HuH-7 (cell line): ENCODE results near the gene NR0B2.
A peak's percentile ranks its signal among the peaks of the same experiment; 100 is the strongest.

Source experiments
- DNase-seq: peaks from one replicate; pipeline ENCODE4 v3.0.0; 2011; ENCODE audit warnings: low spot score

Gene NR0B2

GRCh38 chr1:26932531-26932930, 18.8 kb upstream of the NR0B2 start:
- no peak for DNase-seq

GRCh38 chr1:26923711-26924110, 9.9 kb upstream of the NR0B2 start:
- no peak for DNase-seq

- no peak for DNase-seq
Observed at GRCh38 chr1:26922901-26923300, 9.1 kb upstream of the NR0B2 start.

GRCh38 chr1:26922431-26922729, 8.6 kb upstream of the NR0B2 start:
- DNase-seq: no peak

GRCh38 chr1:26921540-26922430, 8.0 kb upstream of the NR0B2 start, which contains the start of gene NUDC:
Gene NUDC (plus strand): TSS chr1:26921743. CDS start chr1:26921849, 106 bp downstream.
- peak; percentile 87 for DNase-seq

GRCh38 chr1:26921126-26921539, 7.4 kb upstream of the NR0B2 start:
- DNase-seq: no peak

- no peak for DNase-seq
Observed at GRCh38 chr1:26915204-26915842, 1.5 kb upstream of the NR0B2 start.

- DNase-seq: no peak
Observed at GRCh38 chr1:26913389-26913753, 404 bp downstream of the NR0B2 start.

- no peak for DNase-seq
Observed at GRCh38 chr1:26912147-26912490, 1.7 kb downstream of the NR0B2 start.

GRCh38 chr1:26911399-26912146, 2.2 kb downstream of the NR0B2 start:
- DNase-seq: no peak

GRCh38 chr1:26910343-26911160, 3.2 kb downstream of the NR0B2 start:
- DNase-seq: peak; percentile 59

GRCh38 chr1:26909951-26910342, 3.8 kb downstream of the NR0B2 start:
- DNase-seq: no peak

- DNase-seq: no peak
Observed at GRCh38 chr1:26907071-26907917, 6.5 kb downstream of the NR0B2 start.

- no peak for DNase-seq
Observed at GRCh38 chr1:26900815-26901511, 12.8 kb downstream of the NR0B2 start.

GRCh38 chr1:26900001-26900814, 13.6 kb downstream of the NR0B2 start, which contains the start of gene GPATCH3:
Gene GPATCH3 (minus strand): TSS chr1:26900467. CDS start chr1:26900442, 25 bp downstream.
- peak; percentile 76 for DNase-seq

GRCh38 chr1:26897351-26897750, 16.4 kb downstream of the NR0B2 start:
- no peak for DNase-seq

- DNase-seq: no peak
Observed at GRCh38 chr1:26894263-26894662, 19.5 kb downstream of the NR0B2 start.

GRCh38 chr1:26890467-26890796, 23.3 kb downstream of the NR0B2 start:
- no peak for DNase-seq

GRCh38 chr1:26889551-26890466, 24.0 kb downstream of the NR0B2 start, which contains the start of gene GPN2:
Gene GPN2 (minus strand): TSS chr1:26890283. CDS start chr1:26890096, 187 bp downstream.
- peak; percentile 78 for DNase-seq
